ENCODE measurements around the gene ATP6V1G3. TPM values are rescaled to one million over a fixed set of nuclear protein-coding genes. Genes with fewer than 3 reads are reported as not detected.

ATP6V1G3 gene
- total and polyA plus RNA-seq, 12 donors, result not detected

DNA sequence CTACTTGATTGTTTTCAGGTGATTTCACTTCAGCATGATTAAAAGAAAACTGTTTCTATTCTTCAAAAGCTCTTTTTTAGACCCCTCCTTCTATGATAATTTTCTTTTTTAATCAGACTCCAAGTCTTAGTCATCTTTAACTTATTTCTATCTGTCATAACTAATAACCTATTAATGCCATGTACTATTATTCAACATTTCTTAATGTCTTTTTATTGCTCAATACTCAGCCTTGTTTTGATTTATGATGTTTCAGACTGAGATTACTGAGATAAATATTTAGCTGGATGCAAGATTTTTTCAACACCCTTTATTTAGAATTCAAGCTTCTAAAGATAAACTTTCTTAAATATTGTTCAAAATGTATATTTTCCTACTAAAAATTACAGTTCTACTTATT lies 53.6 kb downstream of the ATP6V1G3 start:
- no peaks in the 10 kb centered on the region for H3K9me3 ChIP-seq
- DNase-seq, result no peak
- no peak overlapping the region for H3K4me3 ChIP-seq
- intact Hi-C loops (cut with DNase I), result no loop called here
- no peaks in the 10 kb centered on the region for H3K4me1 ChIP-seq
- ATAC-seq, result no peak
- no peaks in the 10 kb centered on the region for H3K27me3 ChIP-seq
- no peak overlapping the region for H3K27ac ChIP-seq
- TF ChIP-seq, protein P1, sequence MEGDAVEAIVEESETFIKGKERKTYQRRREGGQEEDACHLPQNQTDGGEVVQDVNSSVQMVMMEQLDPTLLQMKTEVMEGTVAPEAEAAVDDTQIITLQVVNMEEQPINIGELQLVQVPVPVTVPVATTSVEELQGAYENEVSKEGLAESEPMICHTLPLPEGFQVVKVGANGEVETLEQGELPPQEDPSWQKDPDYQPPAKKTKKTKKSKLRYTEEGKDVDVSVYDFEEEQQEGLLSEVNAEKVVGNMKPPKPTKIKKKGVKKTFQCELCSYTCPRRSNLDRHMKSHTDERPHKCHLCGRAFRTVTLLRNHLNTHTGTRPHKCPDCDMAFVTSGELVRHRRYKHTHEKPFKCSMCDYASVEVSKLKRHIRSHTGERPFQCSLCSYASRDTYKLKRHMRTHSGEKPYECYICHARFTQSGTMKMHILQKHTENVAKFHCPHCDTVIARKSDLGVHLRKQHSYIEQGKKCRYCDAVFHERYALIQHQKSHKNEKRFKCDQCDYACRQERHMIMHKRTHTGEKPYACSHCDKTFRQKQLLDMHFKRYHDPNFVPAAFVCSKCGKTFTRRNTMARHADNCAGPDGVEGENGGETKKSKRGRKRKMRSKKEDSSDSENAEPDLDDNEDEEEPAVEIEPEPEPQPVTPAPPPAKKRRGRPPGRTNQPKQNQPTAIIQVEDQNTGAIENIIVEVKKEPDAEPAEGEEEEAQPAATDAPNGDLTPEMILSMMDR (IDR thresholded peaks at IDR 0.05), result no peak
- H3K36me3 ChIP-seq, result no peaks in the 10 kb centered on the region

DNA sequence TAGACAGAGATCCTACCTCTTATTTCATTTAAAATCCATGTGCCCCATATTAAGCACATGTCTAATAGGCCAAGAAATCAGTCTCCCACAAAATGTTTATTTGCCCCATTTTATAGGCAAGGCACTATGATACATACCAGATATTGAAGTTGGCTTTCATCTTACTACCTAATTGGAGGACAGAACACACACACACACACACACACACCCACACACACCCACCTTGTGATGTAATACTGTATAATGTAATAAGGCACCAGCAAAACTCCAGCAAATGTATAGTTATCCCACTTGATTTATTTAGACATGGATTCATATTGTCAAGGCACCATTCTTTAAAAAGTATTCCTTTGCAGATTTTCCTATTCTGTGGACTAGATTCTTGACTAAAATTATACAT lies 56.8 kb downstream of the ATP6V1G3 start:
- Histone ChIP-seq H3K36me3 (no peaks in the 10 kb centered on the region), H3K4me3 (no peak overlapping the region), H3K9me3 (peaks cover 0 to 4% (median 0%) of the 10 kb centered on the region in 11 donors), H3K27ac (no peak overlapping the region), H3K4me1 (no peaks in the 10 kb centered on the region), H3K27me3 (peaks cover 0 to 3% (median 0%) of the 10 kb centered on the region in 7 donors)
- no peak for ATAC-seq
- TF ChIP-seq, protein P1 (IDR thresholded peaks at IDR 0.05), result no peak
- intact Hi-C loops (cut with DNase I), result no loop called here
- no peak for DNase-seq

DNA sequence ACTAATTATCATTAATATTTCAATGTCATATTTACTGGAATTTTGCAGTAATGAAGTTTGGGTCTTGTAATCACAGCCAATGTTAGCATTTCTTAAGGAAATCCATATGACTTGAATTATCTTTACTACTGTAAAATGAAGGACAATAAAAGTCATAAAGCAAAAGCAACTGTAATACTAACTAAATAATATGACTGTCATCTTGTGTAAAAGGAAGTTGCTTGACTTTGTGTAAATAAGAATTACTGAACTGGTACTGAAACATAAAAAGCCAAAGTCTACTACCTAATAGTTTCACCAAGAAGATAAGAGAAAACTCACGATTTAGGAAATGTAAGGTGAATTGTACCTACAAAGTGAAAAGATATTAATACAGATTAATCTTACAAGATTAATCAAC lies 57.5 kb downstream of the ATP6V1G3 start:
- Histone ChIP-seq H3K9me3 (peaks cover 0 to 4% (median 0%) of the 10 kb centered on the region in 11 donors), H3K4me1 (no peaks in the 10 kb centered on the region), H3K36me3 (no peaks in the 10 kb centered on the region), H3K27ac (no peak overlapping the region), H3K27me3 (peaks cover 0 to 3% (median 0%) of the 10 kb centered on the region in 7 donors), H3K4me3 (no peak overlapping the region)
- intact Hi-C loops (cut with DNase I), result no loop called here
- DNase-seq (no peak), ATAC-seq (no peak)
- WGBS, 2 donors, result 92 to 94% methylated on average over 1 of the region's 1 CpG
- TF ChIP-seq, protein P1 (IDR thresholded peaks at IDR 0.05), result no peak

DNA sequence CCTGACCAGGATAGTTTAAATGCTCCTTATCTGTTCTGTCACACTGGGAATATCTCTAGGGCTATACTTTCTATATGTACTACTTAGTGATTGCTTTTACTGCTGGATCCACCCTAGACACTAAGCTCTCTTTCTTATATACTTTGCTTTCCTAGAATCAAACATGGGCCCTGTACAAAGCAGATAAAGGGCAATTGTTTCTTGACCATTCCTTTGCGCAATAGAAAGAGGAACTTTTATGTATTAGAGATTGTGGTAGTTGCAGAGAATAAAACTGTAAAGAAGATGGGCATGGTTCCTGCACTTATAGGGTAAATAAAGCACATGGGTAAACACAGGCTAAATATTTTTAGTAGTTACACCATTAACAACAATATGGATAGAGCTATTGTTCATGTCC lies 58.8 kb downstream of the ATP6V1G3 start:
- Histone ChIP-seq H3K27ac (no peak overlapping the region), H3K4me3 (no peak overlapping the region), H3K27me3 (peaks cover 0 to 3% (median 0%) of the 10 kb centered on the region in 7 donors), H3K4me1 (no peaks in the 10 kb centered on the region), H3K9me3 (peaks cover 0 to 4% (median 0%) of the 10 kb centered on the region in 11 donors), H3K36me3 (no peaks in the 10 kb centered on the region)
- DNase-seq, result no peak
- intact Hi-C loops (cut with DNase I), result no loop called here
- 91 to 96% methylated on average over 1 of the region's 1 CpG for WGBS, 2 donors
- no peak for ATAC-seq
- TF ChIP-seq, protein P1 (IDR thresholded peaks at IDR 0.05), result no peak
